Measurements from ENCODE around the gene PLA2G2F.

DNA sequence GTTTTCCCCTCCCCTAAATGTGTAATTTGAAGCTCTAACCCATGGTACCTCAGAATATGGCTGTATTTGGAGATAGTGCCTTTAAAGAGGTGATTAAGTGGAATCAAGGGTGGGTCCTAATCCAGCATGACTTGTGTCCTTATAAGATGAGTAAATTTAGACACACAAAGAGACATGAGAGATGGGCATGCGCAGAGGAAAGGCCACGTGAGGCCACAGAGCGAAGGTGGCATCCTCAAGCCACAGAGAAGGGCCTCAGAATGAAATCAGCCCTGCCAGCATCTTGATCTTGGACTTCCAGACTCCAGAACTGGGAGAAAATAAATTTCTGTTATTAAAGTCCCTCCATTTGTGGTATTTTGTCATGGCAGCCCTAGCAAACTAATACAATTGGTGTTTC, 2.9 kb upstream of the PLA2G2F start:
- TF ChIP-seq CTCF (IDR thresholded peaks at IDR 0.05) (no peak), EP300 (IDR thresholded peaks at IDR 0.05) (no peak)

Data from upper lobe of left lung (tissue), 4 donors.